Endothelial cell of umbilical vein (primary cell): ENCODE measurements around the gene OPCML. TPM values are rescaled to one million over a fixed set of nuclear protein-coding genes. Genes with fewer than 3 reads are reported as not detected.

ENCODE experiments used
- BruUV-seq: library from RNA; stranded (reverse); fragments of 400-500 nt; replicated peaks from 2 replicates; lab custom pipeline; 2021; lab: Mats Ljungman, UMichigan
- CTCF ChIA-PET: fragments of 300-600, 350-600 bp; sonication (Branson Sonifier 250); formaldehyde crosslinking; loops from one replicate; lab custom pipeline; 2021; ENCODE audit warnings: antibody characterized with exemption, inconsistent platforms; lab: Charles Lee
- POLR2A ChIA-PET: fragments of 300-600, 350-600 bp; sonication (Branson Sonifier 250); formaldehyde crosslinking; loops from one replicate; lab custom pipeline; 2021; ENCODE audit warnings: antibody characterized with exemption, inconsistent platforms; lab: Charles Lee
- DNase-seq: peaks from one replicate; pipeline ENCODE4 v3.0.0-alpha.2; 2011; ENCODE audit warnings: low read depth, low spot score
- FAIRE-seq: peaks from 2 replicates; lab custom pipeline; 2011; peaks lifted over from hg19 to GRCh38; lab: Jason Lieb, UNC
- H2AFZ ChIP-seq: 2 replicates; pipeline ENCODE4 v1.6.0; 2012; ENCODE audit warnings: low read depth, low read length, control low read depth, inconsistent platforms
- H3K27ac ChIP-seq: 2 replicates; pipeline ENCODE4 v1.5.1; 2011; ENCODE audit warnings: low read depth, mild to moderate bottlenecking, control low read depth, low read length, moderate library complexity; ENCODE audit not compliant: insufficient read depth
- H3K27me3 ChIP-seq, 2 experiments: 2 replicates each; pipeline versions ENCODE4 v1.6.0 to v1.6.1; 2011; ENCODE audit warnings: low read length in 2 of 2, mixed read lengths in 1 of 2; ENCODE audit not compliant: control insufficient read depth in 2 of 2, insufficient read depth in 2 of 2
- H3K36me3 ChIP-seq, 2 experiments: 2 replicates in 1 of 2; 3 replicates in 1 of 2; pipeline ENCODE4 v1.5.1; 2011; ENCODE audit warnings: low read length in 2 of 2, mild to moderate bottlenecking in 1 of 2, moderate library complexity in 1 of 2; ENCODE audit not compliant: control insufficient read depth in 2 of 2, insufficient read depth in 2 of 2; ENCODE audit errors: extremely low read depth in 1 of 2
- H3K4me1 ChIP-seq: 3 replicates; pipeline ENCODE4 v1.5.1; 2011; ENCODE audit warnings: mild to moderate bottlenecking, low read length; ENCODE audit not compliant: control insufficient read depth, insufficient read depth; ENCODE audit errors: extremely low read depth
- H3K4me2 ChIP-seq: 2 replicates; pipeline ENCODE4 v1.6.1; 2011; ENCODE audit warnings: low read length, control low read depth, mixed read lengths; ENCODE audit not compliant: insufficient read depth
- H3K4me3 ChIP-seq, 3 experiments: fragments of 200-600 bp in 1 of 3; sonication (generic), shearing (Covaris generic) in 1 of 3; replicated peaks in 1 of 3; 2 replicates each; pipeline ENCODE4 v1.5.1; 2011 to 2016; ENCODE audit warnings: control low read depth in 3 of 3, low read length in 3 of 3, mild to moderate bottlenecking in 2 of 3, inconsistent platforms in 1 of 3, low read depth in 1 of 3, moderate library complexity in 1 of 3; ENCODE audit not compliant: insufficient read depth in 1 of 3
- H3K79me2 ChIP-seq: 2 replicates; pipeline ENCODE4 v1.6.0; 2012; ENCODE audit warnings: low read length, inconsistent platforms; ENCODE audit not compliant: control insufficient read depth, insufficient read depth
- H3K9ac ChIP-seq: replicated peaks from 2 replicates; pipeline ENCODE3; 2011; ENCODE audit warnings: low read length, control low read depth; ENCODE audit not compliant: insufficient read depth; ENCODE audit errors: extremely low read depth
- H3K9me1 ChIP-seq: replicated peaks from 3 replicates; pipeline ENCODE4 v1.6.0; 2011; ENCODE audit warnings: mild to moderate bottlenecking, low read length; ENCODE audit not compliant: control insufficient read depth, insufficient read depth; ENCODE audit errors: extremely low read depth
- H3K9me3 ChIP-seq: replicated peaks from 2 replicates; pipeline ENCODE4 v1.5.1; 2012; ENCODE audit warnings: low read length, inconsistent platforms; ENCODE audit not compliant: control insufficient read depth, insufficient read depth
- H4K20me1 ChIP-seq: replicated peaks from 2 replicates; pipeline ENCODE3; 2011; ENCODE audit warnings: mild to moderate bottlenecking, low read length; ENCODE audit not compliant: control insufficient read depth, insufficient read depth; ENCODE audit errors: extremely low read depth
- EZH2 ChIP-seq: IDR thresholded peaks from 2 replicates; pipeline ENCODE4 v1.6.1; 2012; ENCODE audit warnings: borderline replicate concordance, low read depth, mild to moderate bottlenecking, moderate library complexity, low read length, inconsistent platforms; ENCODE audit not compliant: severe bottlenecking
- FOS ChIP-seq: IDR thresholded peaks from 2 replicates; pipeline ENCODE4 v1.6.1; 2011; ENCODE audit warnings: mild to moderate bottlenecking, low read length, moderate library complexity, borderline replicate concordance; ENCODE audit not compliant: insufficient read depth
- GATA2 ChIP-seq: IDR thresholded peaks from 2 replicates; pipeline ENCODE4 v1.7.0; 2011; ENCODE audit warnings: low read depth, mild to moderate bottlenecking, moderate library complexity, mixed read lengths, low read length; ENCODE audit not compliant: insufficient read length, insufficient read depth
- JUN ChIP-seq: IDR thresholded peaks from 2 replicates; pipeline ENCODE4 v1.6.1; 2011; ENCODE audit warnings: borderline replicate concordance, low read depth; ENCODE audit not compliant: insufficient read length, insufficient read depth
- MAX ChIP-seq: IDR thresholded peaks from 2 replicates; pipeline ENCODE4 v1.6.1; 2011; ENCODE audit not compliant: insufficient read depth, insufficient read length
- MYC ChIP-seq: IDR thresholded peaks from one replicate; pipeline ENCODE4 v1.6.1; 2011; ENCODE audit warnings: mild to moderate bottlenecking, low read depth, low read length
- POLR2A ChIP-seq: IDR thresholded peaks from 2 replicates; pipeline ENCODE4 v1.6.1; 2012; ENCODE audit warnings: low read depth, mild to moderate bottlenecking, control low read depth, low read length
- POLR2AphosphoS5 ChIP-seq: IDR thresholded peaks from 2 replicates; pipeline ENCODE4 v1.6.1; 2012; ENCODE audit warnings: low read depth, mild to moderate bottlenecking, control low read depth, low read length, moderate library complexity; ENCODE audit not compliant: insufficient read depth
- dilution Hi-C: fragments of 300-500 bp; cut with MboI; formaldehyde crosslinking; loops from one replicate; pipeline ENCODE4 v1.15.0; 2019; ENCODE audit warnings: low sequenced_read_pairs; ENCODE audit not compliant: extremely low pct_ligation_motif_present
- intact Hi-C: fragments of 100-400 bp; cut with micrococcal nuclease; formaldehyde crosslinking; loops from one replicate; pipeline ENCODE4 v1.10.0; 2022
- polyA plus RNA-seq, 4 experiments: library from polyadenylated mRNA; depleted of rRNA in 3 of 4; stranded (reverse) in 3 of 4; unstranded in 1 of 4; fragments of >200 nt; gene quantifications; 2 replicates each; pipeline versions ENCODE4 v1.2.1 to v1.2.3, GENCODE V29; 2011 to 2012; ENCODE audit warnings: missing spikeins in 1 of 4
- total RNA-seq: library from RNA; stranded (reverse); gene quantifications from 2 replicates; pipeline ENCODE4 v1.2.3, GENCODE V29; 2021
- TF ChIP-seq, protein P1 (sequence below), 2 donors: IDR thresholded peaks; 1 replicate in 1 of 2; 2 replicates in 1 of 2; pipeline ENCODE4 v1.5.1; 2011; ENCODE audit warnings: low read length in 2 of 2, mild to moderate bottlenecking in 2 of 2, moderate library complexity in 2 of 2, control low read depth in 1 of 2, inconsistent platforms in 1 of 2, low read depth in 1 of 2; ENCODE audit not compliant: insufficient read depth in 1 of 2; ENCODE audit errors: extremely low read depth in 1 of 2

The OPCML gene
- total and polyA plus RNA-seq, 2 donors (not counting 3 experiments of a cell fraction or from before 2014, with no cell fraction given): not detected

DNA sequence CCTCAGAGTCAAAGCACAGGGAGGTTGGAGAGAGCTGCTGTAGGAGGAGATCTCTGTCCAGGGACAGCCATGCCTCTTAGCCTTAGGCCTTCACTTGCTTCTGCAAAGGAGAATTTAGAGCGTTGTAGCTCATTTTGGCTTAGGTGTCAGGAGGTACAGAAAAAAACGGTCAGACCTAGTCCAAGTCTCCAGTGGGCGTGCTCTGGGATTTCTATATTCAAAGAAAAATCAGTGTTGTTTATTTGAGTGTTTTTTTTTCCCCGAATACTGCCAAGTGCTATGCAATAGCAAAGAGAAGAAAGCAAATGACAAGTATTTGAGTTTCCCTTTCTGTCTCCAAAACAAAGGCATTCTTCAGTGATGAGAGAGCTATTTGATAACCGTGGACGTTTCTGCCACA is 22.7 kb upstream of the OPCML start:
- no peaks in the 10 kb centered on the region for H3K4me1 ChIP-seq
- H4K20me1 ChIP-seq: no peaks in the 10 kb centered on the region
- no TSS peak for BruUV-seq
- no peak for DNase-seq
- H3K9me1 ChIP-seq: no peaks in the 10 kb centered on the region
- H3K27me3 ChIP-seq: no peaks in the 10 kb centered on the region
- no peak overlapping the region for H2AFZ ChIP-seq
- ChIA-PET POLR2A (no interaction called here), CTCF (no interaction called here)
- no peak overlapping the region for H3K27ac ChIP-seq
- H3K9me3 ChIP-seq: peaks cover 5% of the 10 kb centered on the region
- TF ChIP-seq GATA2 (no peak), POLR2A (no peak), JUN (no peak), POLR2AphosphoS5 (no peak), FOS (no peak), MAX (no peak), MYC (no peak), EZH2 (no peak)
- TF ChIP-seq, protein P1, sequence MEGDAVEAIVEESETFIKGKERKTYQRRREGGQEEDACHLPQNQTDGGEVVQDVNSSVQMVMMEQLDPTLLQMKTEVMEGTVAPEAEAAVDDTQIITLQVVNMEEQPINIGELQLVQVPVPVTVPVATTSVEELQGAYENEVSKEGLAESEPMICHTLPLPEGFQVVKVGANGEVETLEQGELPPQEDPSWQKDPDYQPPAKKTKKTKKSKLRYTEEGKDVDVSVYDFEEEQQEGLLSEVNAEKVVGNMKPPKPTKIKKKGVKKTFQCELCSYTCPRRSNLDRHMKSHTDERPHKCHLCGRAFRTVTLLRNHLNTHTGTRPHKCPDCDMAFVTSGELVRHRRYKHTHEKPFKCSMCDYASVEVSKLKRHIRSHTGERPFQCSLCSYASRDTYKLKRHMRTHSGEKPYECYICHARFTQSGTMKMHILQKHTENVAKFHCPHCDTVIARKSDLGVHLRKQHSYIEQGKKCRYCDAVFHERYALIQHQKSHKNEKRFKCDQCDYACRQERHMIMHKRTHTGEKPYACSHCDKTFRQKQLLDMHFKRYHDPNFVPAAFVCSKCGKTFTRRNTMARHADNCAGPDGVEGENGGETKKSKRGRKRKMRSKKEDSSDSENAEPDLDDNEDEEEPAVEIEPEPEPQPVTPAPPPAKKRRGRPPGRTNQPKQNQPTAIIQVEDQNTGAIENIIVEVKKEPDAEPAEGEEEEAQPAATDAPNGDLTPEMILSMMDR (IDR thresholded peaks at IDR 0.05; ENCODE audit: extremely low read depth in 1 of 2, insufficient read depth in 1 of 2, low read depth in 1 of 2, low read length in 2 of 2): no peak
- H3K36me3 ChIP-seq: no peaks in the 10 kb centered on the region
- no peak for FAIRE-seq
- intact Hi-C loops: no loop called here
- no peak overlapping the region for H3K9ac ChIP-seq
- H3K4me2 ChIP-seq: no peak overlapping the region
- no peaks in the 10 kb centered on the region for H3K79me2 ChIP-seq
- no peak overlapping the region for H3K4me3 ChIP-seq
- dilution Hi-C loops: no loop called here
